CD14-positive monocyte (primary cell): ENCODE data around the gene SLC22A31. TPM values are rescaled to one million over a fixed set of nuclear protein-coding genes. Genes with fewer than 3 reads are reported as not detected.
A peak's percentile ranks its signal among the peaks of the same experiment; 100 is the strongest.

Experiments used
- DNase-seq, 3 donors: peaks; one replicate each; pipeline ENCODE4 v3.0.0-alpha.2; 2011 to 2022
- H2AFZ ChIP-seq: 2 replicates; pipeline ENCODE4 v1.6.0; 2012; ENCODE audit warnings: mild to moderate bottlenecking, low read depth, low read length, inconsistent platforms; ENCODE audit not compliant: insufficient read depth, poor library complexity, severe bottlenecking
- H3K27ac ChIP-seq, 2 donors: 1 replicate in 1 of 2; 2 replicates in 1 of 2; pipeline ENCODE4 v1.5.1; 2012 to 2013; ENCODE audit warnings: low read length in 2 of 2, control low read depth in 1 of 2, inconsistent platforms in 1 of 2, low read depth in 1 of 2, mild to moderate bottlenecking in 1 of 2
- H3K27me3 ChIP-seq, 2 donors: one replicate each; pipeline versions ENCODE4 v1.6.0 to v1.6.1; 2011 to 2013; ENCODE audit warnings: low read length in 2 of 2; ENCODE audit not compliant: control insufficient read depth in 2 of 2, insufficient read depth in 2 of 2
- H3K36me3 ChIP-seq, 2 donors: replicated peaks in 1 of 2; 1 replicate in 1 of 2; 2 replicates in 1 of 2; pipeline versions ENCODE4 v1.5.1 to v1.6.1; 2012 to 2013; ENCODE audit warnings: low read length in 2 of 2, control low read depth in 1 of 2, inconsistent platforms in 1 of 2, mild to moderate bottlenecking in 1 of 2; ENCODE audit not compliant: insufficient read depth in 2 of 2, control insufficient read depth in 1 of 2
- H3K4me1 ChIP-seq, 2 donors: 1 replicate in 1 of 2; 2 replicates in 1 of 2; pipeline versions ENCODE4 v1.5.1 to v1.6.1; 2012 to 2013; ENCODE audit warnings: low read length in 2 of 2, control low read depth in 1 of 2, inconsistent platforms in 1 of 2, mild to moderate bottlenecking in 1 of 2, moderate library complexity in 1 of 2; ENCODE audit not compliant: insufficient read depth in 2 of 2, control insufficient read depth in 1 of 2
- H3K4me2 ChIP-seq: replicated peaks from 2 replicates; pipeline ENCODE3; 2012; ENCODE audit warnings: low read length, moderate library complexity, mild to moderate bottlenecking; ENCODE audit not compliant: poor library complexity, severe bottlenecking; ENCODE audit errors: extremely low read depth
- H3K4me3 ChIP-seq, 3 experiments: fragments of 200-600 bp in 1 of 3; sonication (generic) in 1 of 3; replicated peaks in 1 of 3; 1 replicate in 2 of 3; 2 replicates in 1 of 3; pipeline ENCODE4 v1.5.1; 2011 to 2013; ENCODE audit warnings: low read length in 3 of 3, mild to moderate bottlenecking in 3 of 3, control low read depth in 2 of 3, low read depth in 2 of 3, inconsistent platforms in 1 of 3, moderate library complexity in 1 of 3
- H3K79me2 ChIP-seq: 2 replicates; pipeline ENCODE4 v1.6.0; 2012; ENCODE audit warnings: mild to moderate bottlenecking, control low read depth, inconsistent platforms, low read length, moderate library complexity; ENCODE audit not compliant: insufficient read depth
- H3K9ac ChIP-seq: 2 replicates; pipeline ENCODE4 v1.6.0; 2017; ENCODE audit warnings: low read length, mild to moderate bottlenecking; ENCODE audit not compliant: insufficient read depth, poor library complexity, severe bottlenecking
- H3K9me3 ChIP-seq, 2 donors: replicated peaks in 1 of 2; 1 replicate in 1 of 2; 2 replicates in 1 of 2; pipeline versions ENCODE4 v1.5.1 to v1.6.1; 2012 to 2013; ENCODE audit warnings: low read length in 2 of 2, control low read depth in 1 of 2; ENCODE audit not compliant: control insufficient read depth in 1 of 2, insufficient read depth in 1 of 2
- H4K20me1 ChIP-seq: 2 replicates; pipeline ENCODE4 v1.6.0; 2012; ENCODE audit warnings: mild to moderate bottlenecking, low read length, control low read depth, moderate library complexity; ENCODE audit not compliant: insufficient read depth
- H3K27ac Mint-ChIP-seq, 7 donors: one replicate each; pipeline ENCODE4 v1.8.0; 2020; ENCODE audit warnings: mild to moderate bottlenecking in 7 of 7, mixed read lengths in 7 of 7, moderate library complexity in 6 of 7, inconsistent platforms in 2 of 7
- H3K27me3 Mint-ChIP-seq, 3 donors: one replicate each; pipeline ENCODE4 v1.8.0; 2021 to 2022; ENCODE audit warnings: low read depth in 3 of 3, mild to moderate bottlenecking in 3 of 3, mixed read lengths in 3 of 3, moderate library complexity in 3 of 3, inconsistent platforms in 1 of 3
- H3K36me3 Mint-ChIP-seq, 2 donors: one replicate each; pipeline ENCODE4 v1.8.0; 2020; ENCODE audit warnings: mixed read lengths in 2 of 2, inconsistent platforms in 1 of 2, mild to moderate bottlenecking in 1 of 2
- H3K4me1 Mint-ChIP-seq: one replicate; pipeline ENCODE4 v1.8.0; 2020; ENCODE audit warnings: mild to moderate bottlenecking, mixed read lengths
- H3K4me3 Mint-ChIP-seq, 2 donors: one replicate each; pipeline ENCODE4 v1.8.0; 2020; ENCODE audit warnings: mild to moderate bottlenecking in 2 of 2, mixed read lengths in 2 of 2, moderate library complexity in 1 of 2
- H3K9me3 Mint-ChIP-seq, 7 donors: one replicate each; pipeline ENCODE4 v1.8.0; 2020 to 2022; ENCODE audit warnings: mixed read lengths in 7 of 7, mild to moderate bottlenecking in 6 of 7, moderate library complexity in 6 of 7, inconsistent platforms in 2 of 7
- WGBS: methylation state at CpG from one replicate; pipeline ENCODE4 v1.1.5; 2013; ENCODE audit warnings: missing lambda C conversion rate; ENCODE audit not compliant: insufficient coverage; 5-methylcytosine and 5-hydroxymethylcytosine counted together
- intact Hi-C, 2 donors: fragments of 100-400 bp; cut with micrococcal nuclease; formaldehyde crosslinking; loops; one replicate each; pipeline versions ENCODE4 v1.15.0 to v1.15.1; 2023
- polyA plus RNA-seq, 3 donors: library from polyadenylated mRNA; depleted of rRNA in 1 of 3; unstranded in 2 of 3; stranded (reverse) in 1 of 3; fragments of 300-500 nt in 2 of 3; fragments of >200 nt in 1 of 3; fragmentation: Illumina TruSeq in 2 of 3; gene quantifications; 1 replicate in 2 of 3; 2 replicates in 1 of 3; pipeline ENCODE4 v1.2.3, GENCODE V29; 2012 to 2021
- TF ChIP-seq, protein P1 (sequence below): fragments of 200-600 bp; IDR thresholded peaks from one replicate; pipeline ENCODE4 v1.8.0; 2022; ENCODE audit warnings: antibody characterized with exemption, mild to moderate bottlenecking

The SLC22A31 gene
- polyA plus RNA-seq, 3 donors, result 0.29 TPM; not detected in 2

DNA sequence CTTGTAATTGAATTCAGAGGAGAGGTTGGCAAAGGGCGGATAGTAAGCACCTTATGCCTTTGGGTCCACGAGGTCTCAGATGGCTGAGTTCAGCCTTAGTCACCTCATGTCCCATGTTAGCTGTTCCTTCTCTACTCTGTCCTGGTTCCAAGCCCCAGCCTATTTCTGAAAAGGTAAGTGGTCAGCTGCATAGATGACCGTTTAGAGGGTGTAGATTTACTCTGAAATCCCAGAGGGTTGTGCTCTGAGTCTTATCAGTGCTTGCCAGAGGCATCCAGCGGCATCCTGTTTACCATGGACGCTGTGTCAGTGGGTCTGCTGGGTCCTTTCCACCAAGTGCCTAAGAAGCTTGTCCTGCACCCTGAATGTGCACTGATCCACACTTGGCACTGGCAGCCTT, 19.0 kb upstream of the SLC22A31 start:
- Histone ChIP-seq H4K20me1 (peaks cover 14% of the 10 kb centered on the region), H3K27ac (no peak overlapping the region), H3K4me1 (peaks cover 16 to 19% of the 10 kb centered on the region in 2 donors), H3K4me3 (no peak overlapping the region), H3K9ac (no peak overlapping the region), H3K79me2 (peaks cover 16% of the 10 kb centered on the region), H3K9me3 (no peaks in the 10 kb centered on the region), H2AFZ (no peak overlapping the region), H3K27me3 (no peaks in the 10 kb centered on the region), H3K36me3 (peaks cover 33 to 40% of the 10 kb centered on the region in 2 donors), H3K4me2 (no peak overlapping the region)
- Mint-ChIP-seq H3K36me3 (peaks cover 29 to 43% of the 10 kb centered on the region in 2 donors), H3K27me3 (no peaks in the 10 kb centered on the region), H3K9me3 (no peaks in the 10 kb centered on the region), H3K27ac (no peak overlapping the region), H3K4me1 (peaks cover 17% of the 10 kb centered on the region), H3K4me3 (no peak overlapping the region)
- WGBS, result 54% methylated on average over 3 of the region's 5 CpGs
- intact Hi-C loops, result loop anchor here (5.0 to 10.0 kb wide), 3 partner anchors 277 to 405 kb away; partner anchors contain the start of genes APRT (in 1 of the 2), GALNS (in 1 of the 2) and TRAPPC2L (in 1 of the 2)
- TF ChIP-seq, protein P1, sequence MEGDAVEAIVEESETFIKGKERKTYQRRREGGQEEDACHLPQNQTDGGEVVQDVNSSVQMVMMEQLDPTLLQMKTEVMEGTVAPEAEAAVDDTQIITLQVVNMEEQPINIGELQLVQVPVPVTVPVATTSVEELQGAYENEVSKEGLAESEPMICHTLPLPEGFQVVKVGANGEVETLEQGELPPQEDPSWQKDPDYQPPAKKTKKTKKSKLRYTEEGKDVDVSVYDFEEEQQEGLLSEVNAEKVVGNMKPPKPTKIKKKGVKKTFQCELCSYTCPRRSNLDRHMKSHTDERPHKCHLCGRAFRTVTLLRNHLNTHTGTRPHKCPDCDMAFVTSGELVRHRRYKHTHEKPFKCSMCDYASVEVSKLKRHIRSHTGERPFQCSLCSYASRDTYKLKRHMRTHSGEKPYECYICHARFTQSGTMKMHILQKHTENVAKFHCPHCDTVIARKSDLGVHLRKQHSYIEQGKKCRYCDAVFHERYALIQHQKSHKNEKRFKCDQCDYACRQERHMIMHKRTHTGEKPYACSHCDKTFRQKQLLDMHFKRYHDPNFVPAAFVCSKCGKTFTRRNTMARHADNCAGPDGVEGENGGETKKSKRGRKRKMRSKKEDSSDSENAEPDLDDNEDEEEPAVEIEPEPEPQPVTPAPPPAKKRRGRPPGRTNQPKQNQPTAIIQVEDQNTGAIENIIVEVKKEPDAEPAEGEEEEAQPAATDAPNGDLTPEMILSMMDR, result no peak
- no peak for DNase-seq

- Mint-ChIP-seq H3K9me3 (peaks cover 0 to 2% (median 0%) of the 10 kb centered on the region in 7 donors), H3K4me1 (peaks cover 17% of the 10 kb centered on the region), H3K27ac (peak within 1 kb of the TSS; percentile 90 to 97 (median 93)), H3K4me3 (peak within 1 kb of the TSS; percentile 88 to 91), H3K27me3 (peaks cover 0 to 1% (median 0%) of the 10 kb centered on the region in 3 donors), H3K36me3 (peaks cover 15 to 25% of the 10 kb centered on the region in 2 donors)
- peak; percentile 84 to 87 (median 87) for DNase-seq
- peaks cover 16 to 19% of the 10 kb centered on the region in 2 donors for H3K4me1 ChIP-seq
- H3K27ac ChIP-seq, result peak within 1 kb of the TSS; percentile 68 to 94
- TF ChIP-seq, protein P1, result no peak
- peak within 1 kb of the TSS; percentile 89 for H3K4me2 ChIP-seq
- H3K27me3 ChIP-seq, result no peaks in the 10 kb centered on the region
- no peaks in the 10 kb centered on the region for H3K9me3 ChIP-seq
- peaks cover 20 to 22% of the 10 kb centered on the region in 2 donors for H3K36me3 ChIP-seq
- intact Hi-C loops, result loop anchor here (2.0 to 10.0 kb wide), 5 partner anchors 275 to 481 kb away; partner anchors contain the start of genes APRT (in 1 of the 2), GALNS (in 1 of the 2) and TRAPPC2L (in 1 of the 2)
- peak within 1 kb of the TSS; percentile 91 for H3K9ac ChIP-seq
- peaks cover 14% of the 10 kb centered on the region for H4K20me1 ChIP-seq
- H3K4me3 ChIP-seq, result peak within 1 kb of the TSS; percentile 56 to 93 (median 61)
- WGBS, result under 1% methylated on average over 88 of the region's 91 CpGs
- H3K79me2 ChIP-seq, result peaks cover 16% of the 10 kb centered on the region
- H2AFZ ChIP-seq, result peak within 1 kb of the TSS; percentile 89
These were observed 17.3 kb upstream of the SLC22A31 start, which contains the start of gene ZNF778 for GRCh38 chr16:89217388-89218191. TSS of gene ZNF778 (plus strand) at chr16:89217703. CDS start at chr16:89221128, 3,425 bp downstream.
